HepG2 (cell line): ENCODE results near the gene NUP93. TPM values are rescaled to one million over a fixed set of nuclear protein-coding genes. Genes with fewer than 3 reads are reported as not detected.

Experiments used
- ATAC-seq: fragments of 200-7000 bp; cut with Tn5 transposase; 3 replicates; pipeline ENCODE4 v1.9.1; 2020; ENCODE audit warnings: mild to moderate bottlenecking, moderate library complexity
- BruUV-seq: library from RNA; stranded (reverse); fragments of 400-500 nt; replicated peaks from 2 replicates; lab custom pipeline; 2021; lab: Mats Ljungman, UMichigan
- CTCF ChIA-PET: fragments of 300-600 bp; formaldehyde crosslinking; extraction: SDS; loops from one replicate; lab custom pipeline; 2021; ENCODE audit warnings: low total read pairs, inconsistent platforms, low intra/inter-chr PET ratio; lab: Yijun Ruan, JAX
- POLR2A ChIA-PET: fragments of 350-600 bp; sonication (Branson Sonifier 250); formaldehyde crosslinking; loops from one replicate; lab custom pipeline; 2020; ENCODE audit warnings: antibody characterized with exemption, inconsistent platforms; lab: Yijun Ruan, JAX
- DNase-seq: peaks from one replicate; pipeline ENCODE4 v3.0.0-alpha.2; 2015; ENCODE audit warnings: low spot score
- FAIRE-seq: peaks from 3 replicates; lab custom pipeline; 2011; peaks lifted over from hg19 to GRCh38; lab: Jason Lieb, UNC
- H2AFZ ChIP-seq: one replicate; pipeline ENCODE4 v1.6.1; 2011; ENCODE audit warnings: low read length, inconsistent platforms
- H3K27ac ChIP-seq: fragments of 300-600 bp; 3 replicates; pipeline ENCODE4 v1.8.0; 2011; ENCODE audit warnings: mixed run types, mild to moderate bottlenecking, mixed read lengths, low read length, inconsistent platforms; ENCODE audit not compliant: insufficient read depth; ENCODE audit errors: extremely low read length
- H3K27me3 ChIP-seq, 2 experiments: fragments of 200-600 bp in 1 of 2; 2 replicates in 1 of 2; 3 replicates in 1 of 2; pipeline versions ENCODE4 v1.6.0 to v1.8.0; 2011; ENCODE audit warnings: low read length in 2 of 2, mild to moderate bottlenecking in 2 of 2, moderate library complexity in 2 of 2, inconsistent platforms in 1 of 2; ENCODE audit not compliant: insufficient read depth in 2 of 2, control insufficient read depth in 1 of 2
- H3K36me3 ChIP-seq, 2 experiments: fragments of 200-600 bp in 1 of 2; replicated peaks in 1 of 2; 2 replicates in 1 of 2; 3 replicates in 1 of 2; pipeline versions ENCODE4 v1.5.1 to v1.8.0; 2011; ENCODE audit warnings: low read length in 2 of 2, inconsistent platforms in 1 of 2; ENCODE audit not compliant: insufficient read depth in 2 of 2, control insufficient read depth in 1 of 2
- H3K4me1 ChIP-seq: 2 replicates; pipeline ENCODE4 v1.5.1; 2012; ENCODE audit warnings: low read length, inconsistent platforms; ENCODE audit not compliant: insufficient read depth
- H3K4me2 ChIP-seq: 2 replicates; pipeline ENCODE4 v1.6.0; 2011; ENCODE audit warnings: low read depth, low read length, inconsistent platforms
- H3K4me3 ChIP-seq, 3 experiments: fragments of 200-600 bp in 1 of 3; sonication (generic), shearing (Covaris generic) in 1 of 3; replicated peaks in 1 of 3; 2 replicates each; pipeline ENCODE4 v1.5.1; 2011 to 2016; ENCODE audit warnings: low read length in 3 of 3, inconsistent platforms in 2 of 3, low read depth in 2 of 3, mild to moderate bottlenecking in 2 of 3, control low read depth in 1 of 3, mixed read lengths in 1 of 3; ENCODE audit not compliant: insufficient read depth in 1 of 3
- H3K79me2 ChIP-seq: one replicate; pipeline ENCODE4 v1.6.1; 2011; ENCODE audit warnings: low read length, inconsistent platforms; ENCODE audit not compliant: insufficient read depth
- H3K9ac ChIP-seq: 2 replicates; pipeline ENCODE4 v1.6.0; 2011; ENCODE audit warnings: mild to moderate bottlenecking, low read depth, low read length, inconsistent platforms; ENCODE audit not compliant: insufficient read depth
- H3K9me3 ChIP-seq: 2 replicates; pipeline ENCODE4 v1.5.1; 2012; ENCODE audit warnings: mild to moderate bottlenecking, low read length
- H4K20me1 ChIP-seq: 2 replicates; pipeline ENCODE4 v1.6.0; 2011; ENCODE audit warnings: inconsistent platforms, mild to moderate bottlenecking, low read length, moderate library complexity; ENCODE audit not compliant: insufficient read depth
- AHR ChIP-seq: IDR thresholded peaks from 2 replicates; pipeline ENCODE4 v1.6.1; 2018; ENCODE audit warnings: missing genetic modification reagents, missing compliant biosample characterization
- ARID2 ChIP-seq: sonication (generic); formaldehyde crosslinking; IDR thresholded peaks from 2 replicates; pipeline ENCODE4 v1.8.1; 2022; ENCODE audit warnings: mild to moderate bottlenecking, missing genetic modification reagents, borderline replicate concordance
- CC2D1A ChIP-seq: sonication (generic); formaldehyde crosslinking; IDR thresholded peaks from 2 replicates; pipeline ENCODE4 v1.8.1; 2023; ENCODE audit warnings: mild to moderate bottlenecking, missing genetic modification reagents
- CREBL2 ChIP-seq: sonication (generic); formaldehyde crosslinking; IDR thresholded peaks from 2 replicates; pipeline ENCODE4 v1.8.1; 2023; ENCODE audit warnings: missing genetic modification reagents, mild to moderate bottlenecking, borderline replicate concordance
- GATAD2A ChIP-seq: IDR thresholded peaks from 2 replicates; pipeline ENCODE4 v1.6.1; 2016
- HDAC2 ChIP-seq: sonication (generic); formaldehyde crosslinking; IDR thresholded peaks from 2 replicates; pipeline ENCODE4 v1.4.0; 2020; ENCODE audit warnings: missing genetic modification reagents
- HMG20B ChIP-seq: conservative IDR thresholded peaks from 2 replicates; pipeline ENCODE4 v1.6.1; 2016; ENCODE audit warnings: missing genetic modification reagents, missing compliant biosample characterization
- KAT8 ChIP-seq: IDR thresholded peaks from 2 replicates; pipeline ENCODE4 v1.6.1; 2016; ENCODE audit warnings: missing genetic modification reagents, missing compliant biosample characterization
- NAIF1 ChIP-seq: sonication (generic); formaldehyde crosslinking; IDR thresholded peaks from 2 replicates; pipeline ENCODE4 v1.5.0; 2020; ENCODE audit warnings: mild to moderate bottlenecking, missing genetic modification reagents, borderline replicate concordance
- ZBTB14 ChIP-seq: sonication (generic); formaldehyde crosslinking; IDR thresholded peaks from 2 replicates; pipeline ENCODE4 v1.4.0; 2020; ENCODE audit warnings: missing genetic modification reagents
- ZFP82 ChIP-seq: sonication (generic); formaldehyde crosslinking; IDR thresholded peaks from 2 replicates; pipeline ENCODE4 v1.5.1; 2020; ENCODE audit warnings: mild to moderate bottlenecking, missing genetic modification reagents, borderline replicate concordance
- ZMYM3 ChIP-seq: sonication (generic); formaldehyde crosslinking; IDR thresholded peaks from 2 replicates; pipeline ENCODE4 v1.5.1; 2020; ENCODE audit warnings: mild to moderate bottlenecking, missing genetic modification reagents
- ZNF30 ChIP-seq: sonication (generic); formaldehyde crosslinking; IDR thresholded peaks from 2 replicates; pipeline ENCODE4 v1.5.0; 2020; ENCODE audit warnings: mild to moderate bottlenecking, missing genetic modification reagents
- ZNF326 ChIP-seq: sonication (generic); formaldehyde crosslinking; IDR thresholded peaks from 2 replicates; pipeline ENCODE4 v1.4.0; 2020; ENCODE audit warnings: missing genetic modification reagents, borderline replicate concordance
- ZNF557 ChIP-seq: sonication (generic); formaldehyde crosslinking; IDR thresholded peaks from 2 replicates; pipeline ENCODE4 v1.4.0; 2020; ENCODE audit warnings: missing genetic modification reagents
- ZNF773 ChIP-seq: sonication (generic); formaldehyde crosslinking; IDR thresholded peaks from 2 replicates; pipeline ENCODE4 v1.4.0; 2020; ENCODE audit warnings: missing genetic modification reagents, borderline replicate concordance
- ZNF788 ChIP-seq: sonication (generic); formaldehyde crosslinking; IDR thresholded peaks from 2 replicates; pipeline ENCODE4 v1.5.0; 2020; ENCODE audit warnings: mild to moderate bottlenecking, missing genetic modification reagents, borderline replicate concordance
- ZUFSP ChIP-seq: sonication (generic); formaldehyde crosslinking; IDR thresholded peaks from 2 replicates; pipeline ENCODE4 v1.9.0; 2021; ENCODE audit warnings: missing genetic modification reagents, mild to moderate bottlenecking, borderline replicate concordance
- WGBS: methylation state at CpG from one replicate; pipeline ENCODE4 v1.1.6; 2017; ENCODE audit warnings: low lambda C conversion rate; 5-methylcytosine and 5-hydroxymethylcytosine counted together
- in situ Hi-C: cut with HindIII; loops from 2 replicates; pipeline ENCODE4 v1.10.0; 2017; ENCODE audit warnings: low pct_unique_long_range_greater_than_20kb; ENCODE audit not compliant: extremely low pct_ligation_motif_present
- intact Hi-C: fragments of 100-400 bp; cut with micrococcal nuclease; formaldehyde crosslinking; loops from one replicate; pipeline ENCODE4 v1.10.0; 2022; ENCODE audit not compliant: unreplicated experiment
- polyA plus RNA-seq, 8 experiments: library from polyadenylated mRNA; depleted of rRNA in 3 of 8; stranded (reverse) in 7 of 8; unstranded in 1 of 8; fragments of >200 nt; fragmentation: Illumina TruSeq in 4 of 8; extraction: Trizol in 4 of 8; gene quantifications; 2 replicates each; pipeline versions ENCODE4 v1.2.1 to v1.2.3, GENCODE V29; 2011 to 2016; ENCODE audit warnings: low read depth in 4 of 8, missing spikeins in 1 of 8, mixed read lengths in 1 of 8; ENCODE audit not compliant: insufficient read depth in 1 of 8
- total RNA-seq, 5 experiments: library from RNA; depleted of rRNA; stranded (reverse); fragments of >200 nt; fragmentation: Illumina TruSeq; extraction: Trizol; gene quantifications; 2 replicates each; pipeline ENCODE4 v1.2.3, GENCODE V29; 2016; ENCODE audit warnings: low read depth in 1 of 5
- TF ChIP-seq, protein P1 (sequence below): sonication (generic); formaldehyde crosslinking; IDR thresholded peaks from 2 replicates; pipeline ENCODE4 v1.4.0; 2020; ENCODE audit warnings: missing genetic modification reagents

Gene NUP93
- total and polyA plus RNA-seq, 2 of the 13 experiments (the other 11 are each of a cell fraction or from before 2014, with no cell fraction given), result 58.5 to 140 TPM

DNA sequence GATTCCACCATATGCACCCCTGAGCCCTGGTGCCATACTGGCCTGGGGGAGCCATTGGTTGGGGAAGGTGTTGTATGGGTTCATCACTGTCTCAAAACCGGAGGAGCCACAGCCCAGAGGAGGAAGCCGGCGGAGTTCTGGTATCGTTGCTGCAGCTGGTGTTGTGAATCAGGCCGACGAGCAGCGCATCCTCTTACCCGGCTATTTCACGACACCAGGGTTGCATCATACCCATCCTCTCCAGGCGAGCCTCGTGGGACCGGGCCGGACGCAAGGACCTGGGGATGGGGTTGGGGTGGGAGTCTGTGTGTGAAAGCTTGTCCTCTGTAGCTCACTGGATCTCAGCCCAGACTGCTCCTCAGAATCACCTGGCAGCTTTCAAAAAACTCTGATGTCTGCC, 128.4 kb downstream of the NUP93 start (continued):
- TF ChIP-seq ZNF326 (CRISPR knock-in tag) (no peak), ZNF557 (CRISPR knock-in tag) (no peak), ZNF773 (CRISPR knock-in tag) (no peak), CREBL2 (CRISPR knock-in tag) (no peak), GATAD2A (CRISPR knock-in tag) (no peak), ZUFSP (no peak), AHR (CRISPR knock-in tag) (no peak), KAT8 (CRISPR knock-in tag) (no peak)

GRCh38 chr16:56859636-56860035, 129.7 kb downstream of the NUP93 start:
- Histone ChIP-seq H3K4me3 (peak overlapping the region in 1 of 3 experiments; percentile 62; a peak in 1 of 6 replicates), H3K9ac (no peak overlapping the region), H3K9me3 (no peaks in the 10 kb centered on the region), H3K79me2 (no peaks in the 10 kb centered on the region), H3K27ac (no peak overlapping the region), H3K27me3 (no peaks in the 10 kb centered on the region), H4K20me1 (no peaks in the 10 kb centered on the region), H2AFZ (no peak overlapping the region), H3K4me1 (peaks cover 84% of the 10 kb centered on the region), H3K4me2 (peak overlapping the region; percentile 97), H3K36me3 (no peaks in the 10 kb centered on the region)
- DNase-seq (no peak), ATAC-seq (no peak), FAIRE-seq (no peak)
- in situ Hi-C loops (no loop called here), intact Hi-C loops (loop anchor here (5.0 to 10.0 kb wide), 2 partner anchors 187 to 255 kb away; partner anchors contain the start of gene MT2A)
- no TSS peak for BruUV-seq
- POLR2A ChIA-PET, result interaction anchor here (4.3 kb wide), 1 partner anchor 9 kb away, joined by 28 read pairs; no protein-coding TSS in a partner anchor
- CTCF ChIA-PET, result no interaction called here
- WGBS, result 62% methylated on average over 2 of the region's 2 CpGs
- TF ChIP-seq, protein P1, sequence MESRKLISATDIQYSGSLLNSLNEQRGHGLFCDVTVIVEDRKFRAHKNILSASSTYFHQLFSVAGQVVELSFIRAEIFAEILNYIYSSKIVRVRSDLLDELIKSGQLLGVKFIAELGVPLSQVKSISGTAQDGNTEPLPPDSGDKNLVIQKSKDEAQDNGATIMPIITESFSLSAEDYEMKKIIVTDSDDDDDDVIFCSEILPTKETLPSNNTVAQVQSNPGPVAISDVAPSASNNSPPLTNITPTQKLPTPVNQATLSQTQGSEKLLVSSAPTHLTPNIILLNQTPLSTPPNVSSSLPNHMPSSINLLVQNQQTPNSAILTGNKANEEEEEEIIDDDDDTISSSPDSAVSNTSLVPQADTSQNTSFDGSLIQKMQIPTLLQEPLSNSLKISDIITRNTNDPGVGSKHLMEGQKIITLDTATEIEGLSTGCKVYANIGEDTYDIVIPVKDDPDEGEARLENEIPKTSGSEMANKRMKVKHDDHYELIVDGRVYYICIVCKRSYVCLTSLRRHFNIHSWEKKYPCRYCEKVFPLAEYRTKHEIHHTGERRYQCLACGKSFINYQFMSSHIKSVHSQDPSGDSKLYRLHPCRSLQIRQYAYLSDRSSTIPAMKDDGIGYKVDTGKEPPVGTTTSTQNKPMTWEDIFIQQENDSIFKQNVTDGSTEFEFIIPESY (CRISPR knock-in tag), result no peak
- TF ChIP-seq NAIF1 (CRISPR knock-in tag) (no peak), HDAC2 (CRISPR knock-in tag) (no peak), ZFP82 (CRISPR knock-in tag) (no peak), CC2D1A (CRISPR knock-in tag) (no peak), HMG20B (CRISPR knock-in tag) (no peak), ZNF788 (CRISPR knock-in tag) (0 out of 2 replicates have a peak, but pooled peaks have one; percentile 19), ARID2 (CRISPR knock-in tag) (no peak), ZNF30 (no peak), ZMYM3 (CRISPR knock-in tag) (peak; percentile 82), ZBTB14 (CRISPR knock-in tag) (no peak)
